ELR (cell line): Measurements from ENCODE around the gene CABP7.
A peak's percentile ranks its signal among the peaks of the same experiment; 100 is the strongest.
"Not testable (repeated sequence)": the region's sequence is repeated elsewhere in the genome, so short reads cannot be mapped to it uniquely, and the experiment has no call there.

Experiments
- DNase-seq: peaks from one replicate; pipeline ENCODE4 v3.0.0-alpha.2; 2015; ENCODE audit warnings: low read depth

The CABP7 gene

GRCh38 chr22:29748248-29748893 is 28.6 kb downstream of the CABP7 start:
- peak; percentile 30 for DNase-seq

- DNase-seq, result no peak
Measured at GRCh38 chr22:29750029-29750428, 30.2 kb downstream of the CABP7 start.

- DNase-seq, result peak; percentile 35
Measured at GRCh38 chr22:29750559-29751538, 31.0 kb downstream of the CABP7 start.

GRCh38 chr22:29751669-29752068 is 31.9 kb downstream of the CABP7 start:
- DNase-seq, result no peak

GRCh38 chr22:29753808-29754657 is 34.2 kb downstream of the CABP7 start:
- DNase-seq, result no peak

- not testable (repeated sequence) for DNase-seq
Measured at GRCh38 chr22:29754658-29755395, 35.0 kb downstream of the CABP7 start.

- DNase-seq, result no peak
Measured at GRCh38 chr22:29755889-29756288, 36.1 kb downstream of the CABP7 start.

GRCh38 chr22:29756341-29756740 is 36.5 kb downstream of the CABP7 start:
- DNase-seq, result no peak

- DNase-seq, result no peak
Measured at GRCh38 chr22:29757096-29757495, 37.3 kb downstream of the CABP7 start.

GRCh38 chr22:29758068-29758622 is 38.3 kb downstream of the CABP7 start:
- no peak for DNase-seq

- DNase-seq, result no peak
Measured at GRCh38 chr22:29758959-29759358, 39.2 kb downstream of the CABP7 start.

- no peak for DNase-seq
Measured at GRCh38 chr22:29762263-29762662, 42.5 kb downstream of the CABP7 start.

GRCh38 chr22:29765905-29766631 is 46.3 kb downstream of the CABP7 start:
- DNase-seq, result no peak

GRCh38 chr22:29766632-29767170 is 46.9 kb downstream of the CABP7 start, which contains the start of gene ZMAT5:
ZMAT5 (minus strand) TSS chr22:29767007; CDS start chr22:29748544, 18,463 bp downstream.
- DNase-seq, result peak; percentile 99

- peak; percentile 91 for DNase-seq
Measured at GRCh38 chr22:29767171-29768051, 47.6 kb downstream of the CABP7 start, which contains the start of gene UQCR10. UQCR10 (plus strand) TSS chr22:29767369; CDS start chr22:29767399, 30 bp downstream.

GRCh38 chr22:29768052-29768693 is 48.4 kb downstream of the CABP7 start:
- DNase-seq, result peak; percentile 34

- no peak for DNase-seq
Measured at GRCh38 chr22:29769723-29770321, 50.0 kb downstream of the CABP7 start.

- DNase-seq, result peak; percentile 71
Measured at GRCh38 chr22:29772170-29772641, 52.4 kb downstream of the CABP7 start.
